HFFc6 (cell line): Measurements from ENCODE around the gene PTPRF. TPM values are rescaled to one million over a fixed set of nuclear protein-coding genes. Genes with fewer than 3 reads are reported as not detected.

Experiments used
- DNase-seq: peaks from one replicate; pipeline ENCODE4 v3.0.0-alpha.2; 2018
- H3K27ac Mint-ChIP-seq: 2 replicates; pipeline ENCODE4 v1.8.0; 2020; ENCODE audit warnings: mild to moderate bottlenecking, mixed read lengths
- H3K27me3 Mint-ChIP-seq: 2 replicates; pipeline ENCODE4 v1.8.0; 2021; ENCODE audit warnings: mild to moderate bottlenecking, moderate library complexity, mixed read lengths; ENCODE audit not compliant: insufficient read depth
- H3K36me3 Mint-ChIP-seq: 2 replicates; pipeline ENCODE4 v1.8.0; 2021; ENCODE audit warnings: low read depth, mixed read lengths
- H3K4me1 Mint-ChIP-seq: 2 replicates; pipeline ENCODE4 v1.8.0; 2020; ENCODE audit warnings: low read depth, mixed read lengths
- H3K4me3 Mint-ChIP-seq: 2 replicates; pipeline ENCODE4 v1.8.0; 2020; ENCODE audit warnings: mild to moderate bottlenecking, moderate library complexity, mixed read lengths
- H3K9me3 Mint-ChIP-seq: 2 replicates; pipeline ENCODE4 v1.8.0; 2020; ENCODE audit warnings: mild to moderate bottlenecking, mixed read lengths
- total RNA-seq, 6 experiments: library from RNA; stranded (reverse); fragmentation: NEBNext Ultra II Directional; extraction: Animal tissue kit (Norgen Biotek cat#: 25700); gene quantifications; 2 replicates in 1 of 6; 3 replicates in 5 of 6; pipeline ENCODE4 v1.2.3, GENCODE V29; 2021
- TF ChIP-seq, protein P1 (sequence below): fragments of 200-600 bp; sonication (generic); IDR thresholded peaks from 2 replicates; pipeline ENCODE4 v1.5.0; 2021; ENCODE audit warnings: antibody characterized with exemption, mild to moderate bottlenecking

Gene PTPRF
- total RNA-seq, 6 experiments from 2014 or later = 94.3 to 119 (median 109) TPM

DNA sequence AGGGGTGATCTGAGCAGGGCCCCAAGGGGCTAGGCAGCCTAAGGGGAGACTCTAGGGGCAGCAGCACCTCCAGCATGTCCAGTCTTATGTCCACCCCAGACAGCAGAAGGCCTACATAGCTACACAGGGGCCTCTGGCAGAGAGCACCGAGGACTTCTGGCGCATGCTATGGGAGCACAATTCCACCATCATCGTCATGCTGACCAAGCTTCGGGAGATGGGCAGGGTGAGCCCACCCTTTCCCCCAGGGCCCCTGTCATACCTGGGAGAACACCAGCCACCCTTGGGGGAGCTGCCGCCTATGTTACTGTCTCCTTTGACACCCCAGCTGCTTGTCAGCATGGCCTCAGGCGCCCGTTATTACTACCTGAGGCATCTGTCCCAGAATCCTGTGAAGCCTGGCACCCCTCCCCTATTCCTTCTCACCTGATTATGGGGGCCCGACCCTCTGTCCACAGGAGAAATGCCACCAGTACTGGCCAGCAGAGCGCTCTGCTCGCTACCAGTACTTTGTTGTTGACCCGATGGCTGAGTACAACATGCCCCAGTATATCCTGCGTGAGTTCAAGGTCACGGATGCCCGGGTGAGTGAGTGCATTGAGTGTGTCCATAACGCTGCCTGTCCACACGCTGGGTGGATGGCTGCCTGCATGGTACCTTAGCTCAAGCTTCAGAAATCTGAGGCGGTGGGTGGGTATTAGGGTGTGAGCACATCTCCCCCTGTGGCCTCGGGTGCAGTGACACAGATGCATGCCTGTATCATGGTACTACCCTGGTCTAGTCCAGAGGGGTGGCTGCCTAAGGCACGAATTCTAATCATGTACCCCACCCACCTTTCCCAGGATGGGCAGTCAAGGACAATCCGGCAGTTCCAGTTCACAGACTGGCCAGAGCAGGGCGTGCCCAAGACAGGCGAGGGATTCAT is 89.6 kb downstream of the PTPRF start:
- Mint-ChIP-seq H3K36me3 (peaks cover 4% of the 10 kb centered on the region; the same call in 1 of the 2 replicates), H3K9me3 (no peaks in the 10 kb centered on the region), H3K27me3 (no peaks in the 10 kb centered on the region), H3K4me1 (no peaks in the 10 kb centered on the region), H3K27ac (no peak overlapping the region), H3K4me3 (no peak overlapping the region)
- no peak for DNase-seq
- TF ChIP-seq, protein P1, sequence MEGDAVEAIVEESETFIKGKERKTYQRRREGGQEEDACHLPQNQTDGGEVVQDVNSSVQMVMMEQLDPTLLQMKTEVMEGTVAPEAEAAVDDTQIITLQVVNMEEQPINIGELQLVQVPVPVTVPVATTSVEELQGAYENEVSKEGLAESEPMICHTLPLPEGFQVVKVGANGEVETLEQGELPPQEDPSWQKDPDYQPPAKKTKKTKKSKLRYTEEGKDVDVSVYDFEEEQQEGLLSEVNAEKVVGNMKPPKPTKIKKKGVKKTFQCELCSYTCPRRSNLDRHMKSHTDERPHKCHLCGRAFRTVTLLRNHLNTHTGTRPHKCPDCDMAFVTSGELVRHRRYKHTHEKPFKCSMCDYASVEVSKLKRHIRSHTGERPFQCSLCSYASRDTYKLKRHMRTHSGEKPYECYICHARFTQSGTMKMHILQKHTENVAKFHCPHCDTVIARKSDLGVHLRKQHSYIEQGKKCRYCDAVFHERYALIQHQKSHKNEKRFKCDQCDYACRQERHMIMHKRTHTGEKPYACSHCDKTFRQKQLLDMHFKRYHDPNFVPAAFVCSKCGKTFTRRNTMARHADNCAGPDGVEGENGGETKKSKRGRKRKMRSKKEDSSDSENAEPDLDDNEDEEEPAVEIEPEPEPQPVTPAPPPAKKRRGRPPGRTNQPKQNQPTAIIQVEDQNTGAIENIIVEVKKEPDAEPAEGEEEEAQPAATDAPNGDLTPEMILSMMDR = no peak

DNA sequence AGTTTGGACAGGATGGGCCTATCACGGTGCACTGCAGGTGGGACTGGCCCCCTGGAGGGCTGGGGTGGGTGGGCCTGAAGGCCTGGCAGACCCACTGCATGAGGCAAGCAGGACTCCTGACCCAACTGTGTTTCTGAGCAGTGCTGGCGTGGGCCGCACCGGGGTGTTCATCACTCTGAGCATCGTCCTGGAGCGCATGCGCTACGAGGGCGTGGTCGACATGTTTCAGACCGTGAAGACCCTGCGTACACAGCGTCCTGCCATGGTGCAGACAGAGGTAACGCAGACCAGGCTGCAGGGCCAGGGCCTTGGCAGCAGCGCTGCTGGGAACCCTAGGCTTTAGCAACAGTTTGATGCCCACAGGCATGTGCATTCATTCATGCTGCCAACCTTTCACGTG is 90.3 kb downstream of the PTPRF start:
- H3K36me3 Mint-ChIP-seq = peaks cover 4% of the 10 kb centered on the region; the same call in 1 of the 2 replicates
- H3K9me3 Mint-ChIP-seq = no peaks in the 10 kb centered on the region
- peaks cover 1% of the 10 kb centered on the region; the same call in 1 of the 2 replicates for H3K27me3 Mint-ChIP-seq
- no peak overlapping the region for H3K27ac Mint-ChIP-seq
- H3K4me1 Mint-ChIP-seq = no peaks in the 10 kb centered on the region
- no peak overlapping the region for H3K4me3 Mint-ChIP-seq
- no peak for DNase-seq
- TF ChIP-seq, protein P1 = no peak

DNA sequence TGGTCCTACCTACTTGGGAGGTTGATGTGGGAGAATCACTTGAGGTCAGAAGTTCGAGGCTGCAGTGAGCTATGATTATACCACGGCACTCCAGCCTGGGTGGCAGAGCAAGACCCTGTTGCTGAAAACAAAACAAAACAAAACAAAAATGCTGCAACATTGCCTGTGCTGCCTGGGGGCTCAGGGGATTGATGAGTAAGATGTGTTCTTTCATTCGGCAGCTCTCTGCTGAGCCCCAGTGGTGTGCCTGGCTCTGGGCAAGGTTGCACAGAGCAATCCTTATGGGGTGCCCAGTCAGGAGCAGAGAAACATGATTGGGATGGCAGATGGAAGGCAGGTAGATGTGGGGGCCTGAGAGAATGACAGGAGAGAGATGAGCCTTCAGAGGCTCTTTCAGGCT is 90.7 kb downstream of the PTPRF start:
- H3K36me3 Mint-ChIP-seq = peaks cover 4% of the 10 kb centered on the region; the same call in 1 of the 2 replicates
- no peak overlapping the region for H3K27ac Mint-ChIP-seq
- H3K4me1 Mint-ChIP-seq = no peaks in the 10 kb centered on the region
- no peak overlapping the region for H3K4me3 Mint-ChIP-seq
- DNase-seq = no peak
- peaks cover 1% of the 10 kb centered on the region; the same call in 1 of the 2 replicates for H3K27me3 Mint-ChIP-seq
- H3K9me3 Mint-ChIP-seq = no peaks in the 10 kb centered on the region
- TF ChIP-seq, protein P1 = no peak

- Mint-ChIP-seq H3K27ac (no peak overlapping the region), H3K27me3 (peaks cover 1% of the 10 kb centered on the region; the same call in 1 of the 2 replicates), H3K4me1 (no peaks in the 10 kb centered on the region), H3K9me3 (no peaks in the 10 kb centered on the region), H3K4me3 (no peak overlapping the region), H3K36me3 (peaks cover 4% of the 10 kb centered on the region; the same call in 1 of the 2 replicates)
- TF ChIP-seq, protein P1 = no peak
- no peak for DNase-seq
Measured at GRCh38 chr1:43621861-43622260, 91.2 kb downstream of the PTPRF start.

GRCh38 chr1:43622471-43622870 is 91.8 kb downstream of the PTPRF start:
- Mint-ChIP-seq H3K27me3 (peaks cover 1% of the 10 kb centered on the region; the same call in 1 of the 2 replicates), H3K27ac (no peak overlapping the region), H3K36me3 (peaks cover 4% of the 10 kb centered on the region; the same call in 1 of the 2 replicates), H3K9me3 (no peaks in the 10 kb centered on the region), H3K4me1 (no peaks in the 10 kb centered on the region), H3K4me3 (no peak overlapping the region)
- TF ChIP-seq, protein P1 = no peak
- DNase-seq = no peak
